Natural killer cell (primary cell): ENCODE results near the gene NALF2. TPM values are rescaled to one million over a fixed set of nuclear protein-coding genes. Genes with fewer than 3 reads are reported as not detected.

Experiments
- ATAC-seq, 3 donors: fragments of 150-1000 bp in 2 of 3; fragments of 200-7000 bp in 1 of 3; cut with Tn5 transposase; 1 replicate in 1 of 3; 2 replicates in 2 of 3; pipeline ENCODE4 v1.10.0; 2021; ENCODE audit warnings: mild to moderate bottlenecking in 2 of 3, moderate library complexity in 2 of 3
- DNase-seq, 2 donors: peaks; one replicate each; pipeline versions ENCODE4 v3.0.0 to v3.0.0-alpha.2; 2013 to 2021; ENCODE audit warnings: mixed read lengths in 1 of 2
- H3K27ac ChIP-seq: one replicate; pipeline ENCODE4 v1.5.1; 2013; ENCODE audit warnings: mild to moderate bottlenecking, low read length
- H3K27me3 ChIP-seq: one replicate; pipeline ENCODE4 v1.6.1; 2013; ENCODE audit warnings: low read length; ENCODE audit not compliant: control insufficient read depth, insufficient read depth
- H3K36me3 ChIP-seq: one replicate; pipeline ENCODE4 v1.6.1; 2013; ENCODE audit warnings: low read length; ENCODE audit not compliant: control insufficient read depth, insufficient read depth
- H3K4me1 ChIP-seq: one replicate; pipeline ENCODE4 v1.6.1; 2013; ENCODE audit warnings: low read length; ENCODE audit not compliant: control insufficient read depth, insufficient read depth
- H3K4me3 ChIP-seq: one replicate; pipeline ENCODE4 v1.5.1; 2013; ENCODE audit warnings: low read length
- H3K9me3 ChIP-seq: one replicate; pipeline ENCODE4 v1.6.1; 2013; ENCODE audit warnings: low read length; ENCODE audit not compliant: control insufficient read depth, insufficient read depth
- H3K27ac Mint-ChIP-seq, 2 donors: one replicate each; pipeline ENCODE4 v1.8.0; 2022; ENCODE audit warnings: mild to moderate bottlenecking in 2 of 2, mixed read lengths in 2 of 2, moderate library complexity in 1 of 2
- H3K27me3 Mint-ChIP-seq, 2 donors: one replicate each; pipeline ENCODE4 v1.8.0; 2022; ENCODE audit warnings: low read depth in 2 of 2, mixed read lengths in 2 of 2
- H3K36me3 Mint-ChIP-seq: one replicate; pipeline ENCODE4 v1.8.0; 2022; ENCODE audit warnings: mixed read lengths
- H3K4me1 Mint-ChIP-seq, 2 donors: one replicate each; pipeline ENCODE4 v1.8.0; 2022; ENCODE audit warnings: mixed read lengths in 2 of 2
- H3K4me3 Mint-ChIP-seq: one replicate; pipeline ENCODE4 v1.8.0; 2022; ENCODE audit warnings: mild to moderate bottlenecking, moderate library complexity, mixed read lengths
- H3K9me3 Mint-ChIP-seq, 2 donors: one replicate each; pipeline ENCODE4 v1.8.0; 2022; ENCODE audit warnings: mixed read lengths in 2 of 2
- WGBS: methylation state at CpG from one replicate; pipeline ENCODE4 v1.1.7; 2013; ENCODE audit warnings: missing lambda C conversion rate; ENCODE audit not compliant: insufficient coverage; 5-methylcytosine and 5-hydroxymethylcytosine counted together
- intact Hi-C: fragments of 100-400 bp; cut with micrococcal nuclease; formaldehyde crosslinking; loops from one replicate; pipeline ENCODE4 v1.14.2; 2022
- total RNA-seq, 4 donors: library from RNA; stranded (reverse); fragments of 120-200 nt in 1 of 4; gene quantifications; one replicate each; pipeline versions ENCODE4 v1.2.3 to v1.2.4, GENCODE V29; 2013 to 2022
- TF ChIP-seq, protein P1 (sequence below): fragments of 200-600 bp; IDR thresholded peaks from one replicate; pipeline ENCODE4 v1.8.0; 2022; ENCODE audit warnings: antibody characterized with exemption

Gene NALF2
- total RNA-seq, 3 donors from 2014 or later (not counting 1 experiment from before 2014, with no cell fraction given) = not detected

DNA sequence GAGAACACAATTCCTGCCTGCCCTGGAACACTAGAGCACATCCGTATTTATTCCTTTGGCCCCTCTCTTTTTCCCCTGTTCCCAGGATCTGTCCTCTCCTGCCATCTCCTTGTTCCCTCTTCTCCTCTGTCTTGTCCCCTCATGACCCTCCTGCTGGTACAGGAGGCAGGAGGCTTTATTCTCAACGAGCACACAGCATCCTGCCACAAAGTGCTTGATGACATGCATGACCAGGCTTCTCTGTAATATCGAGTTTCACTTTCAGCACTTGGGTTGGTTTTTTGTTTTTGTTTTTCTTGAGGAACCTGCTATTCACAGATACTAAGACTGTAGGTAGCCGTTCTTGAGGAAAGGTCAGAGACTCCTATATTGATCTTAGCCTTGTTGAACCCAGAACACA, 35.3 kb downstream of the NALF2 start:
- intact Hi-C loops = loop anchor here (5.0 kb wide), 1 partner anchor 558 kb away; no protein-coding TSS in a partner anchor
- Mint-ChIP-seq H3K36me3 (no peaks in the 10 kb centered on the region), H3K4me3 (peak overlapping the region; percentile 47), H3K9me3 (no peaks in the 10 kb centered on the region), H3K27me3 (peaks cover 4 to 21% of the 10 kb centered on the region in 2 donors), H3K4me1 (peaks cover 8 to 13% of the 10 kb centered on the region in 2 donors), H3K27ac (peak overlapping the region in 1 of 2 donors; percentile 55)
- no peaks in the 10 kb centered on the region for H3K27me3 ChIP-seq
- no peaks in the 10 kb centered on the region for H3K9me3 ChIP-seq
- WGBS = 88% methylated on average over 1 of the region's 4 CpGs
- ATAC-seq (no peak), DNase-seq (peak in 1 of 2 donors; percentile 1)
- H3K27ac ChIP-seq = no peak overlapping the region
- peaks cover 7% of the 10 kb centered on the region for H3K4me1 ChIP-seq
- no peaks in the 10 kb centered on the region for H3K36me3 ChIP-seq
- no peak overlapping the region for H3K4me3 ChIP-seq
- TF ChIP-seq, protein P1, sequence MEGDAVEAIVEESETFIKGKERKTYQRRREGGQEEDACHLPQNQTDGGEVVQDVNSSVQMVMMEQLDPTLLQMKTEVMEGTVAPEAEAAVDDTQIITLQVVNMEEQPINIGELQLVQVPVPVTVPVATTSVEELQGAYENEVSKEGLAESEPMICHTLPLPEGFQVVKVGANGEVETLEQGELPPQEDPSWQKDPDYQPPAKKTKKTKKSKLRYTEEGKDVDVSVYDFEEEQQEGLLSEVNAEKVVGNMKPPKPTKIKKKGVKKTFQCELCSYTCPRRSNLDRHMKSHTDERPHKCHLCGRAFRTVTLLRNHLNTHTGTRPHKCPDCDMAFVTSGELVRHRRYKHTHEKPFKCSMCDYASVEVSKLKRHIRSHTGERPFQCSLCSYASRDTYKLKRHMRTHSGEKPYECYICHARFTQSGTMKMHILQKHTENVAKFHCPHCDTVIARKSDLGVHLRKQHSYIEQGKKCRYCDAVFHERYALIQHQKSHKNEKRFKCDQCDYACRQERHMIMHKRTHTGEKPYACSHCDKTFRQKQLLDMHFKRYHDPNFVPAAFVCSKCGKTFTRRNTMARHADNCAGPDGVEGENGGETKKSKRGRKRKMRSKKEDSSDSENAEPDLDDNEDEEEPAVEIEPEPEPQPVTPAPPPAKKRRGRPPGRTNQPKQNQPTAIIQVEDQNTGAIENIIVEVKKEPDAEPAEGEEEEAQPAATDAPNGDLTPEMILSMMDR = no peak

DNA sequence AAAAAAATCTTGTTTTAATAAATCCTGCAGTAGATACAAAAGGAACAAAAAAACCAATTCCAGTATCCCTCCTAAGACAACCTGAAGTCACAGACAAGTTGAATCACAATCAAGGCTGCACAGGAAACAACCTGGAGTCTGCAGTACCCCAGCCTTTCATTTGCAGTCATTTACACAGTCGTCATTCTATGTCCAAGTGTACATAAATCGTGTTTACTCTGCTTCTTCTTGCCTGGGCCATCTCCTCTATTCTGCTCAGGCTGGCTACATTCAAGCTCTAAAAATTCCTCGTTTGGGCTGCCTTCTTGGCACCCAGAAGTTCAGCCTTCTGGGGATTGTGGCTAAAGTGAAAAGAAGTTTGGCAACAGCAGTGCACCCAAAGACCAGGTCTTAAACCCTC, 37.8 kb downstream of the NALF2 start:
- no peaks in the 10 kb centered on the region for H3K36me3 Mint-ChIP-seq
- TF ChIP-seq, protein P1 = no peak
- Histone ChIP-seq H3K4me1 (peaks cover 7% of the 10 kb centered on the region), H3K27ac (no peak overlapping the region), H3K4me3 (no peak overlapping the region), H3K27me3 (no peaks in the 10 kb centered on the region), H3K9me3 (no peaks in the 10 kb centered on the region), H3K36me3 (no peaks in the 10 kb centered on the region)
- no peaks in the 10 kb centered on the region for H3K9me3 Mint-ChIP-seq
- no peak overlapping the region for H3K27ac Mint-ChIP-seq
- intact Hi-C loops = no loop called here
- H3K4me3 Mint-ChIP-seq = no peak overlapping the region
- DNase-seq (no peak), ATAC-seq (no peak)
- peaks cover 4 to 21% of the 10 kb centered on the region in 2 donors for H3K27me3 Mint-ChIP-seq
- H3K4me1 Mint-ChIP-seq = peaks cover 8 to 13% of the 10 kb centered on the region in 2 donors
- 65% methylated on average over 3 of the region's 3 CpGs for WGBS

DNA sequence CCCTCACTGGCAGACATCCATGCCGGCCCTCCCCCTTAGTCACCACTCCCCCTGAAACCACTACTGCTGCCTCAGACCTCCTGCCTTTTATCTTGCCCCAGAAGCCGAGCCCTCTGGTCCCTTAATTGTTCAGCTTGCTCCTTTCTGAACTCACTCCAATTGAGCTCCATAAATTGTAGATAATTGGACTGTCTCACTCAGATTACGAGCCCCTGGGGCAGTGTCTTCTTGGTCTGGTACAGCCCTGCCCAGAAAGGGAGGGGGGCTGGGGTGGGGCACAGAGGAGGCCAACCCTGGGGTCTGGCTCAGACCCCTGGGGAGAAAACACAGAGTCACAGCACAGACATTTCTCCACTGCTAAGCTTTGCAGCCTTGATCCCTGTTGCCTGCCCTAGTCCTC, 39.4 kb downstream of the NALF2 start:
- Histone ChIP-seq H3K4me1 (peaks cover 2% of the 10 kb centered on the region), H3K9me3 (no peaks in the 10 kb centered on the region), H3K27ac (no peak overlapping the region), H3K4me3 (no peak overlapping the region), H3K27me3 (no peaks in the 10 kb centered on the region), H3K36me3 (no peaks in the 10 kb centered on the region)
- 67% methylated on average over 3 of the region's 3 CpGs for whole genome bisulfite sequencing
- TF ChIP-seq, protein P1 = no peak
- Mint-ChIP-seq H3K4me3 (no peak overlapping the region), H3K4me1 (peaks cover 8 to 11% of the 10 kb centered on the region in 2 donors), H3K9me3 (no peaks in the 10 kb centered on the region), H3K27me3 (peaks cover 6 to 10% of the 10 kb centered on the region in 2 donors), H3K36me3 (no peaks in the 10 kb centered on the region), H3K27ac (no peak overlapping the region)
- DNase-seq (no peak), ATAC-seq (no peak)
- intact Hi-C loops = no loop called here

DNA sequence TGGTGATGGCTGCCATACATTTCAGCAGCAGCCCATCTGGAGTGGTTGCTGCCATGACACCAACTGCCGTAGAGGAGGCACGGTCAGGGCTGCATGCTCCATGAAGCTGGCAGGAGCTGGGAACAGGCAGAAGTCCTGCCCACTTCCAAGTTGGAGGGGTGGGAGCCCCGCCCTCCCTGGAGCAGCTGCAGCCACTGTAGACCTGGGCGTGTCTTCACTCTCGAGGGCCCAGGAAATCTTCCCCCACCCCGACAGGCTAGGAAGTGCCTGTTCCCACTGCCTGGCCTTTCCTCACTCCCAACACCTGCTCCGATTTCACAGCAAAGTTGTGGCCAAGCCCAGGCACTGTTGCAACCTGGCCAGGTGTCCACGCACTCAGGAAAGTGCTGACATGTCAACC, 42.3 kb downstream of the NALF2 start:
- Mint-ChIP-seq H3K4me3 (no peak overlapping the region), H3K4me1 (no peaks in the 10 kb centered on the region), H3K27ac (no peak overlapping the region), H3K27me3 (peaks cover 0 to 2% of the 10 kb centered on the region in 2 donors), H3K36me3 (no peaks in the 10 kb centered on the region), H3K9me3 (no peaks in the 10 kb centered on the region)
- 85% methylated on average over 8 of the region's 8 CpGs for WGBS
- Histone ChIP-seq H3K27ac (no peak overlapping the region), H3K4me3 (no peak overlapping the region), H3K4me1 (no peaks in the 10 kb centered on the region), H3K27me3 (no peaks in the 10 kb centered on the region), H3K9me3 (no peaks in the 10 kb centered on the region), H3K36me3 (no peaks in the 10 kb centered on the region)
- no peak for DNase-seq
- intact Hi-C loops = no loop called here
- TF ChIP-seq, protein P1 = no peak
- ATAC-seq = no peak
